ENCODE results near the gene SPATA31E1. TPM values are rescaled to one million over a fixed set of nuclear protein-coding genes. Genes with fewer than 3 reads are reported as not detected.

The SPATA31E1 gene
- total and polyA plus RNA-seq, 2 donors (not counting 1 experiment from before 2014, with no cell fraction given): not detected

DNA sequence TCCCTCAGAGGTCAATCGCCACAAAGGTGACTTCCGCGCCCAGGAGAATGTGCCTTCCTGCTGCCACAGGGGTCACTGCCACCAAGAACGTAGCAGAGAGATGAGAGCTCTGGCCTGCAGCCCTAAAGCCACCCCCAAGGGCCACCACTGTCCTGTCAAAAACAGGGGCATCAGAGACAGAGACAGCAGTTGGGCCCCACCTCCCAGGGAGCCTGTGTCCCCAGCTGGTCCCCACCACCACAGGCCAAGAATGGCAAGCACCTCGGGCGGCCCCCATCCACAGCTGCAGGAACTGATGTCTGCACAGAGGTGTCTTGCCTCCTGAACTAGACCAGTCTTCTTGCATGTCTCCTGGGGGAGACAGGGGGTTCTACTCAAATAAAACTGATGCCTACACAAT lies 5.8 kb downstream of the SPATA31E1 start:
- DNase-seq: no peak
- Mint-ChIP-seq H3K9me3 (ENCODE audit: insufficient read depth) (no peaks in the 10 kb centered on the region), H3K4me1 (no peaks in the 10 kb centered on the region), H3K27me3 (no peaks in the 10 kb centered on the region), H3K27ac (no peak overlapping the region), H3K4me3 (no peak overlapping the region)
- H4K20me1 ChIP-seq (ENCODE audit: control insufficient read depth, insufficient read depth, low read length, poor library complexity, severe bottlenecking): no peaks in the 10 kb centered on the region
- no peak for ATAC-seq (ENCODE audit: low read depth)
- no peak overlapping the region for H2AFZ ChIP-seq (ENCODE audit: insufficient read depth, low read depth, low read length, poor library complexity, severe bottlenecking)
- H3K9ac ChIP-seq (ENCODE audit: low read length): no peak overlapping the region
- ChIA-PET CTCF (no interaction called here), POLR2A (no interaction called here)
- no peaks in the 10 kb centered on the region for H3K9me3 ChIP-seq (ENCODE audit: control extremely low read depth in 1 of 3, control insufficient read depth in 2 of 3, insufficient read depth in 1 of 3, low read length in 2 of 3)
- no peak for TF ChIP-seq CTCF (IDR thresholded peaks at IDR 0.05)
- no peak for TF ChIP-seq EZH2 (IDR thresholded peaks at IDR 0.05; ENCODE audit: borderline replicate concordance, insufficient read depth, low read depth, low read length, poor library complexity, severe bottlenecking)
- no peak overlapping the region for H3K4me3 ChIP-seq (ENCODE audit: control extremely low read depth in 1 of 5, extremely low read depth in 1 of 5, insufficient read depth in 1 of 5, low read depth in 2 of 5, low read length in 4 of 5)
- no peak overlapping the region for H3K27ac ChIP-seq (ENCODE audit: low read length in 2 of 2)
- 78% methylated on average over 6 of the region's 6 CpGs for WGBS (ENCODE audit: insufficient coverage)
- no peaks in the 10 kb centered on the region for H3K36me3 ChIP-seq (replicated peaks in 1 of 2; ENCODE audit: control extremely low read depth in 1 of 2, control insufficient read depth in 1 of 2, extremely low read depth in 1 of 2, insufficient read depth in 2 of 2, low read length in 1 of 2)
- intact Hi-C loops (cut with micrococcal nuclease): no loop called here
- H3K4me1 ChIP-seq (ENCODE audit: control insufficient read depth in 2 of 2, insufficient read depth in 2 of 2, low read length in 2 of 2): no peaks in the 10 kb centered on the region
- no peaks in the 10 kb centered on the region for H3K79me2 ChIP-seq (ENCODE audit: control insufficient read depth, insufficient read depth, low read length)
- H3K4me2 ChIP-seq (replicated peaks; ENCODE audit: low read depth, low read length, poor library complexity, severe bottlenecking): no peak overlapping the region
- H3K27me3 ChIP-seq (replicated peaks in 1 of 4; ENCODE audit: control extremely low read depth in 1 of 4, control insufficient read depth in 3 of 4, insufficient read depth in 4 of 4, low read length in 3 of 4): no peaks in the 10 kb centered on the region

DNA sequence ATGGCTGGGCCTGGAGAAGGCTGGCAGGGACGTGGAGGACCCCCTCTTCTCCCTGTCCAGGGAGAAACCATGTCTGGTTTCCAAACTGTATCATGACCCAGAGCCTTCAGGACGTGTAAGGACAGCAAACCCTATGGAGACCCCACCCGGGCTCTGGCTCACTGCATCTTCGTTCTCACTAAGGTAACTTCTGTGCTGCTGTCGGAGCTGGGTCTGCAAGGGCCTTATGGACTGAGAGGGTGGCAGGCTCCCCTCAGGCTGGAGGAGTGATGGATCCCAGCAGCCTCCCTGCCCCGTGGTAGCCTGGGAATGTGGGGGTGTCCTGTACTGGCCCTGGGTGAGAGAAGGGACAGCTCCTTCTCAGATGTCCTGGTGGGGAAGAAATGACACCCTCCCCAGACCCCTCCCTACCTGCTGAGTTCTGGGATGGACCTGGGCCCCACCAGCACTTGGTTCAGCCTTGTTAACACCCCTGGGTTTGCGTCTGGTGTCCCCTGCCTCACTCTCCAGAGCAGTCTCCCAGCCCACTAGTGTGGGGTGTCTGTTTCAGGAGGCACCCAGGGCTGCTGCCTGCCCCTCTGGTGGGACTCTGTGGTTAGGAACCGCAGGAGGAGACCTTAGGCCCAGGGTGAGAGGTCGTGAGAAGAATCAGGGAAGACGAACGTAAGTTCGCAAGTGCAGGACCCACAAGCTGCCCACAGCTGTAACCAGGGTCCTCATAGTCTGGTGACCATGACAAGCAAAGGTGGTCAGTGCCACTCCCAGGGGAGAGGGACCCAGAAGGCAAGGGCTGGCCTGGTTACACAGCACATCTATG lies 6.6 kb downstream of the SPATA31E1 start:
- H4K20me1 ChIP-seq (ENCODE audit: control insufficient read depth, insufficient read depth, low read length, poor library complexity, severe bottlenecking): no peaks in the 10 kb centered on the region
- no peaks in the 10 kb centered on the region for H3K36me3 ChIP-seq (replicated peaks in 1 of 2; ENCODE audit: control extremely low read depth in 1 of 2, control insufficient read depth in 1 of 2, extremely low read depth in 1 of 2, insufficient read depth in 2 of 2, low read length in 1 of 2)
- Mint-ChIP-seq H3K9me3 (ENCODE audit: insufficient read depth) (no peaks in the 10 kb centered on the region), H3K4me1 (no peaks in the 10 kb centered on the region), H3K4me3 (no peak overlapping the region), H3K27me3 (no peaks in the 10 kb centered on the region), H3K27ac (no peak overlapping the region)
- no peak overlapping the region for H2AFZ ChIP-seq (ENCODE audit: insufficient read depth, low read depth, low read length, poor library complexity, severe bottlenecking)
- H3K9me3 ChIP-seq (ENCODE audit: control extremely low read depth in 1 of 3, control insufficient read depth in 2 of 3, insufficient read depth in 1 of 3, low read length in 2 of 3): no peaks in the 10 kb centered on the region
- H3K27me3 ChIP-seq (replicated peaks in 1 of 4; ENCODE audit: control extremely low read depth in 1 of 4, control insufficient read depth in 3 of 4, insufficient read depth in 4 of 4, low read length in 3 of 4): no peaks in the 10 kb centered on the region
- no peak for ATAC-seq (ENCODE audit: low read depth)
- no peak overlapping the region for H3K9ac ChIP-seq (ENCODE audit: low read length)
- H3K4me1 ChIP-seq (ENCODE audit: control insufficient read depth in 2 of 2, insufficient read depth in 2 of 2, low read length in 2 of 2): no peaks in the 10 kb centered on the region
- no peaks in the 10 kb centered on the region for H3K79me2 ChIP-seq (ENCODE audit: control insufficient read depth, insufficient read depth, low read length)
- TF ChIP-seq CTCF (IDR thresholded peaks at IDR 0.05) (no peak), EZH2 (IDR thresholded peaks at IDR 0.05; ENCODE audit: borderline replicate concordance, insufficient read depth, low read depth, low read length, poor library complexity, severe bottlenecking) (no peak)
- no peak overlapping the region for H3K27ac ChIP-seq (ENCODE audit: low read length in 2 of 2)
- ChIA-PET CTCF (no interaction called here), POLR2A (no interaction called here)
- intact Hi-C loops (cut with micrococcal nuclease): no loop called here
- no peak overlapping the region for H3K4me2 ChIP-seq (replicated peaks; ENCODE audit: low read depth, low read length, poor library complexity, severe bottlenecking)
- 91% methylated on average over 10 of the region's 12 CpGs for WGBS (ENCODE audit: insufficient coverage)
- H3K4me3 ChIP-seq (ENCODE audit: control extremely low read depth in 1 of 5, extremely low read depth in 1 of 5, insufficient read depth in 1 of 5, low read depth in 2 of 5, low read length in 4 of 5): no peak overlapping the region
- no peak for DNase-seq

Data from B cell (primary cell).